Retinal pigment epithelial cell (primary cell): ENCODE measurements around the gene MCM3AP.

ENCODE experiments used
- DNase-seq: peaks from one replicate; pipeline ENCODE4 v3.0.0-alpha.2; 2010; ENCODE audit warnings: low read depth
- H3K4me3 ChIP-seq: 2 replicates; pipeline ENCODE4 v1.5.1; 2011; ENCODE audit warnings: mild to moderate bottlenecking, low read length, control low read depth, moderate library complexity
- TF ChIP-seq, protein P1 (sequence below): conservative IDR thresholded peaks from 2 replicates; pipeline ENCODE4 v1.5.1; 2011; ENCODE audit warnings: low read depth, low read length, control low read depth, inconsistent platforms

Gene MCM3AP

DNA sequence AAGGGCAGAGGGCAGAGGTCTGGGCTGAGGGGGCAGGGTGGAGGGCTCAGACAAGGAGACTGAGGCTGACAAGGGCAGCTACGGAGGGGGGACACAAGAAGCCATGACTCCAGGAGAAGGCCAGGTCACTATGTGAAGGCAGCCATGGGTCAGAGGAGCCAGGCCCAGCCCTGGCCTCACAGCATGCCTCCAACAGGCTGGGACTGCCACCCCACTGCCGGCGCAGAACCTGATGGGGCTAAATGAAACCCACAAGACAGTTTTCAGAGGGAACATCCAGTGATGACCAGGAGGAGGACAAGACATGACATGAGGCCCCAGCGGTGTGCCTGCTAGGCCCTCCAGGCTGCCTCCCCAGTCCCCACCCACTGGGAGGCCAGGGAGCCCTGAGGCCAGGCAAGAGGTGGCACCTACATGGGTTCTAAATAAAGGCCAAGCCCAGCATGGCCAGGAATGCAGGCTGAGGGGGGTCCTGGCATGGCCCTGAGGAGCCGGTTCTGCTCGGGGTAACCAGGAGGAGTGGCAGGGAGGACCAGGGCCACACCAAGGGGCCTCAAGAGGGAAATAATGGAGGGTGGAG is 29.6 kb downstream of the MCM3AP start:
- DNase-seq: no peak
- TF ChIP-seq, protein P1, sequence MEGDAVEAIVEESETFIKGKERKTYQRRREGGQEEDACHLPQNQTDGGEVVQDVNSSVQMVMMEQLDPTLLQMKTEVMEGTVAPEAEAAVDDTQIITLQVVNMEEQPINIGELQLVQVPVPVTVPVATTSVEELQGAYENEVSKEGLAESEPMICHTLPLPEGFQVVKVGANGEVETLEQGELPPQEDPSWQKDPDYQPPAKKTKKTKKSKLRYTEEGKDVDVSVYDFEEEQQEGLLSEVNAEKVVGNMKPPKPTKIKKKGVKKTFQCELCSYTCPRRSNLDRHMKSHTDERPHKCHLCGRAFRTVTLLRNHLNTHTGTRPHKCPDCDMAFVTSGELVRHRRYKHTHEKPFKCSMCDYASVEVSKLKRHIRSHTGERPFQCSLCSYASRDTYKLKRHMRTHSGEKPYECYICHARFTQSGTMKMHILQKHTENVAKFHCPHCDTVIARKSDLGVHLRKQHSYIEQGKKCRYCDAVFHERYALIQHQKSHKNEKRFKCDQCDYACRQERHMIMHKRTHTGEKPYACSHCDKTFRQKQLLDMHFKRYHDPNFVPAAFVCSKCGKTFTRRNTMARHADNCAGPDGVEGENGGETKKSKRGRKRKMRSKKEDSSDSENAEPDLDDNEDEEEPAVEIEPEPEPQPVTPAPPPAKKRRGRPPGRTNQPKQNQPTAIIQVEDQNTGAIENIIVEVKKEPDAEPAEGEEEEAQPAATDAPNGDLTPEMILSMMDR: no peak
- H3K4me3 ChIP-seq: no peak overlapping the region

DNA sequence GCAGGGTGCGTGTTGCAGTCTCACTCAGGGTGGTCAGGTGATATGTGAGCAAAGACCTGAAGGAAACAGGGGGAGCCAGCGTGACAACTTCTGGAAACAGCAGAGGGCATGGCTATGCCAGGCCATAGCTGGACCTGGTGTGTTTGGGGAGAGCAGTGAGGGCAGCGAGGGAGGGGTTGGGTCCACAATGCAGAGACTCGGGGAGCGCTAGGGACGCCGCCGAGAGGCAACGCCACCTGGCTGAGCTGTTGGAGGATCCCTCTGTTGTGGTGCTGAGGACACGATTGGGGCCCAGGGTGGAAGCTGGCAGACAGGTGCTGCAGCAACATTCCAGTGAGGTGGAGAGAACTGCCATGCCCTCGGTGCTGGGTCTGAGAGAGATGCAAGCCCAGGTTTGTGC is 30.2 kb downstream of the MCM3AP start:
- DNase-seq: no peak
- TF ChIP-seq, protein P1: no peak
- no peak overlapping the region for H3K4me3 ChIP-seq

DNA sequence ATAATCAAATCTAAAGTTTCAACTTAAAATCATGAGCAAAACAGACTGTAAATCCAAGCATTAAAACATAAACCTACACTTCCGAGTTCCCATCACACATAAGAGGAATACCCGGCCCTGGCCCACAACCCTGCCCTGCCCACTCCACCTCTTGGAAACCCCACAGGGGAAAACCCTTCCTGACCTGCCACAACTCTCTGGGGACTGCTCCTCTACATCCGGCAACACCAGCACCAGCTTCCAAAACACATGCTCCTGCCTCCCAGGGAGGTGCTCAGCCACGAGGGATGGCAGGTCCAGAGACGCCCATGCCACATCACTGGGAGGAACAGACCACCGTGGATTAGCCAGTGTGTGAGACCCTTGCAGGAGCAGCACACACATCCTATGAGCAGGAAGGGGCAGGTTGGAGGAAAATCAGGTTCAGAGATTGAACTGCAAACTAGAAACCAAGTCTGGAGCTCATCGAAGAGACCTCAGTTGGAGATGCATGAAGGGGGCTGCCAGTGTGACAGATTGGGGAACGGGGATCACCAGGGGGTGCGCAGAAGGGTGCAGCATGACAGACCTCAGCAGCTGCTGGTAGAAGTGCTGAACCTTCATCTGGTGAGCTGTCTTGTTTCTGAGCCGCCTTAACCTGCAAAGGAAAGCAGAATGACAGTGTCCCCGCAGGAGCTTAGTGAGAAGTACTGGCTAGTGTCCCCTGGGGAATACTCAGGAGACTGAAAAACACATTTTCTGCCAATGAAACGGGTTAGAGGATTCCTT is 31.0 kb downstream of the MCM3AP start:
- DNase-seq: no peak
- TF ChIP-seq, protein P1: no peak
- H3K4me3 ChIP-seq: no peak overlapping the region

DNA sequence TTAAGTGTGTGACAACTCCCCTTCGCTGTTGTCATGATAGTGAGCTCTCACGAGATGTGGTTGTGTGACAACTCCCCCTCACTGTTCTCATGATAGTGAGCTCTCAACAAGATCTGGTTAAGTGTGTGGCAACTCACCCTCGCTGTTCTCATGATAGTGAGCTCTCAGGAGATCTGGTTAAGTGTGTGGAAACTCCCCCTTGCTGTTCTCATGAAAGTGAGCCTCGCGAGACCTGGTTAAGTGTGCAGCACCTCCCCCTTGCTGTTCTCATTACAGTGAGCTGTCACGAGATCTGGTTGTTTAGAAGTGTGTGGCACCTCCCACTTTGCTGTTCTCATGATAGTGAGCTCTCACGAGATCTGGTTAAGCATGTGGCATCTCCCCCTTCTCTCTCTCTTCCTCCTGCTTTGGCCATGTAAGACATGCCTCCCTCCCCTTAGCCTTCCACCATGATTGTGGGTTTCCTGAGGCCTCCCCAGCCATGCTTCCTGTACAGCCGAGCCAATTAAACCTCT is 31.7 kb downstream of the MCM3AP start:
- no peak for DNase-seq

DNA sequence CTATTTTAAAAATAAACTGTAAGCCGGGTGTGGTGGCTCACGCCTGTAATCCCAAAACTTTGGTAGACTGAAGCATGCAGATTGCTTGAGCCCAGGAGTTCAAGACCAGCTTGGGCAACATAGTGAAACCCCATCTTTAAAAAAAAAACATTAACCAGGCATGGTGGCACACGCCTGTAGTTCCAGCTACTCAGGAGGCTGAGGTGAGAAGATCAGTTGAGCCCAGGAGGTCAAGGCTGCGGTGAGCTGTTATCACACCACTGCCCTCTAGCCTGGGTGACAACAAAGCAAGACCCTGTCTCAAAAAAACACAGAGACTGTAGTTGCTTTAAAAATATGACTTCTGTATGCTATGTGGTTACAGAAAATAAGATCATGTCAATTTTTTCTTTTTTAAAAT is 32.6 kb downstream of the MCM3AP start:
- TF ChIP-seq, protein P1: no peak
- no peak overlapping the region for H3K4me3 ChIP-seq
- DNase-seq: no peak

More for the DNA sequence above, 31.7 kb downstream of the MCM3AP start:
- H3K4me3 ChIP-seq: no peak overlapping the region
- TF ChIP-seq, protein P1: no peak

DNA sequence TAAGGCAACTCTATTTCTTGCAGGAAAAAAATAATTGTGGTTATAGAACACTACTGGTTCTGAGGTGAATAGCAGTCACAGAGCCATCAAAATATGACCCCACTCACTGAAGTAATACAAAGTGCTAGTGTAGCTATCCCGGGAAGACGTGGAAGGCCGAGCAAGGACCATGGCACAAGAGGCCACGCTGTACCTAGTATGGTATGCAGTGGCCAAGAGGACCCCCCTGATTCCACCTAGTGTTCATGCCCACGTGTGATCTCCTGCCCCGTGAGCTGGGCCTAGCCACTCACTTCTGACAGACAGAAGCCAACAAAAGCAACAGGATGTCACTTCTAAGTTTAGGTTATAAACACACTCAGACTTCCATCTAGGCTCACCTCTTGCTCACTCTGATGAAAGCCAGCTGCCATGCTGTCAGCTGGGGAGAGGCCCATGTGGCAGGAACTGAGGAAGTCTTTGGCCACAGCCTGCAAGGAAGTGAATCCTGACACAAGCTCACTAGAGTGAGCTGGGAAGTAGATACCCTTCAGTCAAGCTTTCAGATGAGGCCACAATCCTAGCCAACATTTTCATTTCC is 35.2 kb downstream of the MCM3AP start:
- TF ChIP-seq, protein P1: no peak
- no peak overlapping the region for H3K4me3 ChIP-seq
- DNase-seq: no peak

DNA sequence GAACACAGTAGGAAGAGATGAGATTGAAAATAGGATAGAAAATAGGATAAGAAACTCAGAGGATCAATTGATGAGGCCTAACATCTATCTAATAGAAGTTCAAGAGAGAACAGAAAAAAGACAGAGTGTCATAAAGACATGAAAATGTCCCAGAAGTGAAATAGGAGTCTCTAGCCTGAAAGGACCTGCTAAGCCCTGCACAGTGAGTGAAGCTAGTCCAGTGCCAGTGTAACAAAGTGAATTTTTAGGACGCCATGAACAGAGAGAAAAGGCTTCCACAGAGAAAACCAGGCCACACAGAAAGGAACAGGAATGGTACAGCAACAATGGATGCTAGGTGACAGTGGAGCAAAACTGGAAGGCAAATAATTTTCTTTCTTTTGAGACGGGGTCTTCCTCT is 36.6 kb downstream of the MCM3AP start:
- H3K4me3 ChIP-seq: no peak overlapping the region
- no peak for DNase-seq
- TF ChIP-seq, protein P1: no peak
